Stimulated activated CD4-positive, alpha-beta T cell treated with anti-CD3 and anti-CD28 coated beads, Interleukin-2, amount 100 ng/mL, for 24 hours (primary cell): Measurements from ENCODE around the gene ASAH2.
A peak's percentile ranks its signal among the peaks of the same experiment; 100 is the strongest.
"Not testable (repeated sequence)": the region's sequence is repeated elsewhere in the genome, so short reads cannot be mapped to it uniquely, and the experiment has no call there.

ENCODE experiments used
- DNase-seq, 2 donors: peaks; one replicate each; pipeline ENCODE4 v3.0.0-alpha.2; 2020

ASAH2 gene

DNA sequence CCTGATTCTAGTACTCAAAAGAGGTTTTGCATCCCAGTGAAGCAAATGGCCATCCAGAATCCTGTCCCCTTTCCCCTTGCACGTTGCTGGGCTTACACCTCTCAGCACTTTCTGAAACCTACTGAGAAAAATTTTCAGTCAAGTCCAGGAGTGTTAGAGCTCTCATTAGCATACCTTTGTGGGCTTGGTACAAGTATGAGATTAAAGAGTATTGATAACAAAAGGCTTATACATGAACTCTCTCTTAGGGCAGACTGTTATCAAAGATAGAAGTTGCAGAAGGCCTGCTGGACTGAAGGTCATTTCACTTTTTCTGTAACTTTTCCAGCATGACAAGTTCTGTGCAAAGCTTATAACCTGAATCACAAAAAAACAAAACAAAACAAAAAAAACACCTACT, at the start of gene ASAH2:
Gene ASAH2, minus strand, starts transcription at position 123 of the 400 bp plus-strand sequence. CDS start 2,906 bp downstream, outside the sequence.
- no peak for DNase-seq

DNA sequence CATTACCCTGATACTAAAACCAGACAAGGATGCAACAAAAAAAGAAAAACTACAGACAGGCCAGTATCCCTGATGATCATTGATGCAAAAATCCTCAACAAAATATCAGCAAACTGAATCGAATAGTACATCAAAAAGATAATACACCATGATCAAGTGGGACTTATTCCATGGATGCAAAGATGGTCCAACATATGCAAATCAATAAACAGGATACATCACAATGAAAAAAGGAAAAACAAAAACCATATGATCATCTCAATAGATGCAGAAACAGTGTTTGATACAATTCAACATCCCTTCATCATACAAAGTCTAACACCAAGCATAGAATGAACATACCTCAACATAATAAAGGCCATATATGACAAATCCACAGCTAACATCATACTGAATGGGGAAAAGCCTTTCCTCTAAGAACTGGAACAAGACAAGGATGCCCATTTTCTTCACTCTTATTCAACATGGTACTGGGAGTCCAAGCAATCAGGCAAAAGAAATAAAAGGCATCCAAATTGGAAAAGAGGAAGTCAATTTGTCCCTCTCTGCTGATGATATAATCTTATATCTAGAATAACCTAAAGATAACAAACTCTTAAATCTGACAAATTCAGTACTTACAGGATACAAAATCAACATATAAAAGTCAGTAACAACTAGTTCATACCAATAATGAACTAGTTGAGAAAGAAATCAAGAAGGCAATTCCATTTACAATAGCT, 48.8 kb upstream of the ASAH2 start:
- DNase-seq, result no peak

DNA sequence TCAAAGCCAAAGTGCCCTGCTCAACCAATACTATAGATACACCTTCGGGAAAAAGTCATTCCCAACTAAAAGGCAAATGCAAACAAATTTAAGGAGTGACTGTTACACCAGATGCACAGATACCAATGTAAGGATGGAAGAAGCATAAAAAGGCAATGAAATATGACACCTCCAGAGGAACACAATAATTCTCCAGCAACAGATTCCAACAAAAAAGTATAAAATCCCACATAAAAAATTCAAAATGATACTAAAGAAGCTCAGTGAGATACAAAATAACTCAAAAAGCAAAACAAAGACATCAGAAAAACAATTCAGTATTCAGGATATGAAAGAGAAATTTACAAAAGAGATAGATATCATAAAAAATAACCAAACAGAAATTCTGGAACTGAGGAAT, 44.1 kb upstream of the ASAH2 start:
- DNase-seq, result no peak

DNA sequence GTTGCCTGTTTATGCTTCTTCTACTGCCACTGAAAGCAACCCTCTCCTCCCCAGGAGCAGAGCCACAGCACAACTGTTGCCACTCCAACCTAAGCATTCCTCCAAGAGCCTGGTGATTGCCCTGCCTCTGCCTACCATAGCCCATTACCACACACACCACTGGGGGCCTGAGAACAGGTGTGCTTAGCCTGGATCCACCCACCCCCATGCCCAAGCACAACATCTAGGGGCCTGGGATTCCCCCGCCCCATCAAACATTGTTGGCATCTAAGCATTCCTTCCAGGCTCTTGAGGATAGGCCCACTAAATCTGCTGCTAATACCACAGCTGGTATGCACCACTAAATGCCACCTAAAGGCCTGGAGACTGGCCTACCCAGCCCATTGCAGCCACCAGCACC, 43.3 kb upstream of the ASAH2 start:
- DNase-seq, result no peak

- no peak for DNase-seq
Measured at GRCh38 chr10:50293513-50294313, 42.4 kb upstream of the ASAH2 start.

- no peak for DNase-seq
Measured at GRCh38 chr10:50291261-50291850, 40.0 kb upstream of the ASAH2 start.

GRCh38 chr10:50289196-50289595, 37.9 kb upstream of the ASAH2 start:
- no peak for DNase-seq

DNA sequence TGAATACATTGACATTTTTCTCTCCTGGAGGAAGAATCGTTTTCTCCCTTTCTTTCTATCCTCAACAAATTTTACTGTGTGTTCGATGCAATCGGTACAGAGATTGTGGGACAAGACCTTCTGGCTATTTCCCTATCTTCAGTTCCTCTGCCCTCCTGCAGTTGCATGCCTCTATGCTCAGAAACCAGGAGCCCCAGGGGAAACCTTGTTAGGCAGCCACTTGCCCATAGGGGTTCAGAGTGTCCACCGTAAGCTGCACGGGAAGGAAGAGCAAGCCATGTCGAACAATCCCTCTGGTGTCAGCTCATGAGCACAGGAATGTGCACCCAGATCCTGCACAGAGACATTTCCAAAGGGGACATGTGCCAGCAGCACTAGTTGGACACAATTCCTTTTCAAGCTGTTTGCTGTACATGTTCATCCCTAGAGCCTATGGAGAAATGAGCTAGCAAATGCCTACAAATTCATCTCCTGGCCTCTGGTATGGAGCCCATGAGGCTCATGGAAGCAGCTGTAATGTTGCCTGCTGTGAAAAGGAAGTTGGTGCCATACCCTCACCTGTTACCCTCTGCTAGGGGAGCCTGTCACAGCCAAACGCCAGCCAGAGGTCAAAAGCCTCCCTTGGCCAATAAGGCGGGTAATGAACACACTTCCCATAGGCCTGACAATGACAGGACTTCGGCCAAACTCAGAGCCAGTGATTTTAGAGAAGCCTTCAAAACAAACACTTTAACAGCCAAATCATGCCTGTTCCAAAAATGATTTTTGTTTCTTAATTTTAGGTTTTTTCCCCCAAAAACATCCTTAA, 35.9 kb upstream of the ASAH2 start:
- no peak for DNase-seq

- no peak for DNase-seq
Measured at GRCh38 chr10:50286517-50286916, 35.2 kb upstream of the ASAH2 start.

DNA sequence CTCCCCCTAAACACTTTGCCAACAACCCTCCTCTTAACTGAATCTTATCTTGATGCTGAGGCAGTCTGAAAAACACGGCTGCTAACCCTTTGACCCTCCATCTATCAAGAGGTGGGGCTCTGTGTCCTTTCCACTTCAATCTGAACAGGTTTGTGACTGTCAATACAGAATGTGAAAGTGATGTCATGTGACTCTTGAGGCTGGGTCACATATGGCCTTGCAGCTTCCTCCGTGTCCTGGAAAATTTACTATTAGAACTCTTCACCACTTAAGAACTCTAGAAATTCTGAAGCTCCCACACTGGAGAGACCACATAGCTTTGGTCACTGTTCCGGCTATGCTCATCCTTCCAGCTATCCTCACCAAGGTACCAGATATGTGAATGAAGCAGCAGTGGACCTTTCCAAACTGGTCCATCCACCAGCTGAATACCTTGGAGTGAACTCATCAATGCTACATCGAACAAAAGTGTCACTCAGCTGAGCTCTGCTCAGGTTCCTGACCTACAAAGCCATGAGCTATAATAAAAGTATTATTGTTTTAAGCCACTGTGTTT, 30.7 kb upstream of the ASAH2 start:
- no peak for DNase-seq

DNA sequence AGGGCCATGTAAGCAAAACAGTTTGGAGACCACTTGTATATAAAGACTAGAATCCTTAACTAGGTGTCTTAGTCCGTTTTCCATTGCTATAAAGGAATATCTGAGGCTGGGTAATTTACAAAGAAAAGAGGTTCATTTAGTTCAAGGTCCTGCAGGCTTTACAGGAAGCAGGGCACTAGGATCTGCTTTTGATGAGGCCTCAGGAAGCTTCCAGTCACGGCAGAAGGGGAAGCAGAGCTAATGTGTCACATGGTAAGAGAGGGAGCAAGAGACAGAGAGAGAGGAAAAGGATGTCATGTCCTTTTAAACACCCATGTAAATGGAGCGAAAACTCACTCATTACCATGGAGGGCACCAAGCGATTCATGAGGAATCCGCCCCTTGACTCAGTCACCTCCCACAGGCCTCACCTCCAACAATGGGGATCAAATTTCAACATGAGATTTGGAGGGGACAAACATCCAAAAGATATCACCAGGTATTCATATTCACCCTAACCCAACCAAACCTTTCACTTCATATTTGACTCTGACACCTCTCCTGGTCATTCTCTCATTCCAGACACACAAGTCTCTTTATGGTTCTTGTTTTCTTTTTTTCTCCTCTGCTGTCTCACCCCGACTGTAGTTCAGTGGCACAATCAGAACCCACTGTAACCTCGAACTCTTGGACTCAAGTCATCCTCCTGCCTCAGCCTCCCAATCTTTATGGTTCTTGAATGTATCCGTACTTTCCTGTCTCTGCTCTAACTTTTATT, 30.1 kb upstream of the ASAH2 start:
- DNase-seq, result no peak

- no peak for DNase-seq
Measured at GRCh38 chr10:50280049-50280841, 28.9 kb upstream of the ASAH2 start.

- no peak for DNase-seq
Measured at GRCh38 chr10:50279489-50279888, 28.2 kb upstream of the ASAH2 start.

DNA sequence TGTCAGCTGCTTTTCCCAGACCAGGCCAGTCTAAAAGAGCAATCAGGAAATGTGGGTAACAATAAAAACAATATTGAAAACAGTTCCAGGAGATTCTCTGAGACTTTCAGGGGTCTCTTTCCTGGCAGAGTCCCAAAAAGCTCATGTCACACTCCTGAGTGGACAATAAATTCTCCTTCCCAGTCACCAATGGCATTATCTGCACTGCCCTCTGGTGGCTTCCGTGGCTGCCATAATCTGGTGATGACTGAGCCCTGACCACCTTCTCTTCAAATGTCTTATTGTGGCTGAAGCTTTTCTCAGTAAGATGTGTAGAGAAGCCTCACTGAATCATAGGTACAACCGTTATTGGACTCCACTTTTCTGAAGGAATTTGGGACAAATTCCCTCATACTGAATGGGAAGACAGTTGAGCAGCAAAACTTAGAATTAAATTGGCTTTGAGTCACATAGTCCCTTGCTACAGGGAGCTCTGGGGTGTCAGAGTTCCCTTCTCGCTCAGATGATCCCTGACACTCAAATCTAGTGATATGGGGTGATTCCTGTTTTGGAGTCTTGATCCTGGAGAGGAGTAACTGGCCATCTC, 24.4 kb upstream of the ASAH2 start:
- DNase-seq, result peak; percentile 41 to 50

- DNase-seq, result no peak
Measured at GRCh38 chr10:50272531-50272930, 21.2 kb upstream of the ASAH2 start.

DNA sequence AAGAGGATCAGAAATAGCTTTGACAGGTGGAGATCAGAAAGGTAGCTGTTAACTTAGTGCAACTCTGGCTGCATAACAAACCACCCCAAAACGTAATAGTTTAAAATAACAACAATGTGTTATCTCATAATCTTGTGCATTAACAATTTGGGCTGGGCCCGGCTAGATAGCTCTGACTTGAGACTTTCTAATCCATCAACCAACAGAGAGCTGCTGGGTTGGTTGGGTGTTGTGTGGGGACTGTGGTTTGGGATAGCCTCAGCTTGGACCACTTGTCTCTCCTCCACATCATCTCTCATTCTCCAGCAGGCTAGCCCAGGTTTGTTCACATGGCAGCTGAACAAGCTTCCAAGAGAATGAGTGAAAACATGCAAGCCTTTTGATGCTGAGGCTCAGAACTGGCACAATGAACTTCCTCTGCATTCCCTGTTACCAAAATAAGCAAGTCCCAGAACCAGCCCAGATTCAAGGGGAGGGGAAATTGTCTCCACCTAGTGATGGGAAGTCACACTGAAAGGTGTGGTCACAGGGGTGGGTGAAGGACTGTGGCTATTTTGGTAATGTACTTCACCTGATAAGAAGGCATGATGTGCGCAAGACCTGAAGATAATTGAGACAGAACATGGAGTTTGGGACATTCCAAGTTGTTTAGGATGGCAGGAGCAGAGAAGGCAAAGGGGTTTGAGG, 20.4 kb upstream of the ASAH2 start:
- no peak for DNase-seq

DNA sequence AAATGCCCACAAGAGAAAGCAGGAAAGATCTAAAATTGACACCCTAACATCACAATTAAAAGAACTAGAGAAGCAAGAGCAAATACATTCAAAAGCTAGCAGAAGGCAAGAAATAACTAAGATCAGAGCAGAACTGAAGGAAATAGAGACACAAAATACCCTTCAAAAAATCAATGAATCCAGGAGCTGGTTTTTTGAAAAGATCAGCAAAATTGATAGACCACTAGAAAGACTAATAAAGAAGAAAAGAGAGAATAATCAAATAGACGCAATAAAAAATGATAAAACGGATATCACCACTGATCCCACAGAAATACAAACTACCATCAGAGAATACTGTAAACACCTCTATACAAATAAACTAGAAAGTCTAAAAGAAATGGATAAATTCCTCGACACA, 16.6 kb upstream of the ASAH2 start:
- not testable (repeated sequence) for DNase-seq

GRCh38 chr10:50262625-50263024, 11.3 kb upstream of the ASAH2 start:
- DNase-seq, result not testable (repeated sequence)

GRCh38 chr10:50260791-50261281, 9.5 kb upstream of the ASAH2 start:
- no peak for DNase-seq

- DNase-seq, result no peak
Measured at GRCh38 chr10:50254479-50254878, 3.2 kb upstream of the ASAH2 start.
